ENCODE data around the gene GRID1.

GRID1 gene

GRCh38 chr10:85665078-85665477 lies 701.5 kb downstream of the GRID1 start:
- DNase-seq, result no peak

GRCh38 chr10:85661123-85661522 lies 705.5 kb downstream of the GRID1 start:
- DNase-seq, result no peak

GRCh38 chr10:85659331-85659730 lies 707.3 kb downstream of the GRID1 start:
- DNase-seq, result no peak

GRCh38 chr10:85658518-85658917 lies 708.1 kb downstream of the GRID1 start:
- DNase-seq, result no peak

- DNase-seq, result no peak
Measured at GRCh38 chr10:85657476-85658113, 709.0 kb downstream of the GRID1 start.

GRCh38 chr10:85655411-85655810 lies 711.2 kb downstream of the GRID1 start:
- DNase-seq, result no peak

GRCh38 chr10:85651497-85651882 lies 715.1 kb downstream of the GRID1 start:
- no peak for DNase-seq

GRCh38 chr10:85650791-85651496 lies 715.7 kb downstream of the GRID1 start:
- no peak for DNase-seq

GRCh38 chr10:85649461-85649860 lies 717.1 kb downstream of the GRID1 start:
- no peak for DNase-seq

GRCh38 chr10:85648279-85648754 lies 718.3 kb downstream of the GRID1 start:
- no peak for DNase-seq

- DNase-seq, result no peak
Measured at GRCh38 chr10:85647741-85648140, 718.9 kb downstream of the GRID1 start.

- no peak for DNase-seq
Measured at GRCh38 chr10:85645926-85646711, 720.5 kb downstream of the GRID1 start.

GRCh38 chr10:85645053-85645452 lies 721.5 kb downstream of the GRID1 start:
- DNase-seq, result no peak

- no peak for DNase-seq
Measured at GRCh38 chr10:85643845-85644525, 722.6 kb downstream of the GRID1 start.

GRCh38 chr10:85643171-85643844 lies 723.3 kb downstream of the GRID1 start:
- no peak for DNase-seq

GRCh38 chr10:85642421-85643170 lies 724.0 kb downstream of the GRID1 start:
- DNase-seq, result no peak

GRCh38 chr10:85642082-85642420 lies 724.5 kb downstream of the GRID1 start:
- DNase-seq, result no peak

GRCh38 chr10:85641479-85642009 lies 725.1 kb downstream of the GRID1 start:
- peak in 1 of 5 experiments; percentile 29 for DNase-seq

GRCh38 chr10:85638797-85639196 lies 727.8 kb downstream of the GRID1 start:
- DNase-seq, result no peak

- DNase-seq, result no peak
Measured at GRCh38 chr10:85635650-85636049, 730.9 kb downstream of the GRID1 start.

GRCh38 chr10:85624511-85624910 lies 742.1 kb downstream of the GRID1 start:
- DNase-seq, result no peak

GRCh38 chr10:85623758-85624157 lies 742.8 kb downstream of the GRID1 start:
- no peak for DNase-seq

All from T-helper 2 cell (primary cell).